Endothelial cell of umbilical vein (primary cell): ENCODE data around the gene DPP6. TPM values are rescaled to one million over a fixed set of nuclear protein-coding genes. Genes with fewer than 3 reads are reported as not detected.
"Not testable (repeated sequence)": the region's sequence is repeated elsewhere in the genome, so short reads cannot be mapped to it uniquely, and the experiment has no call there.

Experiments used
- BruUV-seq: library from RNA; stranded (reverse); fragments of 400-500 nt; replicated peaks from 2 replicates; lab custom pipeline; 2021; lab: Mats Ljungman, UMichigan
- CTCF ChIA-PET: fragments of 300-600, 350-600 bp; sonication (Branson Sonifier 250); formaldehyde crosslinking; loops from one replicate; lab custom pipeline; 2021; ENCODE audit warnings: antibody characterized with exemption, inconsistent platforms; lab: Charles Lee
- POLR2A ChIA-PET: fragments of 300-600, 350-600 bp; sonication (Branson Sonifier 250); formaldehyde crosslinking; loops from one replicate; lab custom pipeline; 2021; ENCODE audit warnings: antibody characterized with exemption, inconsistent platforms; lab: Charles Lee
- DNase-seq: peaks from one replicate; pipeline ENCODE4 v3.0.0-alpha.2; 2011; ENCODE audit warnings: low read depth, low spot score
- FAIRE-seq: peaks from 2 replicates; lab custom pipeline; 2011; peaks lifted over from hg19 to GRCh38; lab: Jason Lieb, UNC
- H2AFZ ChIP-seq: 2 replicates; pipeline ENCODE4 v1.6.0; 2012; ENCODE audit warnings: low read depth, low read length, control low read depth, inconsistent platforms
- H3K27ac ChIP-seq: 2 replicates; pipeline ENCODE4 v1.5.1; 2011; ENCODE audit warnings: low read depth, mild to moderate bottlenecking, control low read depth, low read length, moderate library complexity; ENCODE audit not compliant: insufficient read depth
- H3K27me3 ChIP-seq, 2 experiments: 2 replicates each; pipeline versions ENCODE4 v1.6.0 to v1.6.1; 2011; ENCODE audit warnings: low read length in 2 of 2, mixed read lengths in 1 of 2; ENCODE audit not compliant: control insufficient read depth in 2 of 2, insufficient read depth in 2 of 2
- H3K36me3 ChIP-seq, 2 experiments: 2 replicates in 1 of 2; 3 replicates in 1 of 2; pipeline ENCODE4 v1.5.1; 2011; ENCODE audit warnings: low read length in 2 of 2, mild to moderate bottlenecking in 1 of 2, moderate library complexity in 1 of 2; ENCODE audit not compliant: control insufficient read depth in 2 of 2, insufficient read depth in 2 of 2; ENCODE audit errors: extremely low read depth in 1 of 2
- H3K4me1 ChIP-seq: 3 replicates; pipeline ENCODE4 v1.5.1; 2011; ENCODE audit warnings: mild to moderate bottlenecking, low read length; ENCODE audit not compliant: control insufficient read depth, insufficient read depth; ENCODE audit errors: extremely low read depth
- H3K4me2 ChIP-seq: 2 replicates; pipeline ENCODE4 v1.6.1; 2011; ENCODE audit warnings: low read length, control low read depth, mixed read lengths; ENCODE audit not compliant: insufficient read depth
- H3K4me3 ChIP-seq, 3 experiments: fragments of 200-600 bp in 1 of 3; sonication (generic), shearing (Covaris generic) in 1 of 3; replicated peaks in 1 of 3; 2 replicates each; pipeline ENCODE4 v1.5.1; 2011 to 2016; ENCODE audit warnings: control low read depth in 3 of 3, low read length in 3 of 3, mild to moderate bottlenecking in 2 of 3, inconsistent platforms in 1 of 3, low read depth in 1 of 3, moderate library complexity in 1 of 3; ENCODE audit not compliant: insufficient read depth in 1 of 3
- H3K79me2 ChIP-seq: 2 replicates; pipeline ENCODE4 v1.6.0; 2012; ENCODE audit warnings: low read length, inconsistent platforms; ENCODE audit not compliant: control insufficient read depth, insufficient read depth
- H3K9ac ChIP-seq: replicated peaks from 2 replicates; pipeline ENCODE3; 2011; ENCODE audit warnings: low read length, control low read depth; ENCODE audit not compliant: insufficient read depth; ENCODE audit errors: extremely low read depth
- H3K9me1 ChIP-seq: replicated peaks from 3 replicates; pipeline ENCODE4 v1.6.0; 2011; ENCODE audit warnings: mild to moderate bottlenecking, low read length; ENCODE audit not compliant: control insufficient read depth, insufficient read depth; ENCODE audit errors: extremely low read depth
- H3K9me3 ChIP-seq: replicated peaks from 2 replicates; pipeline ENCODE4 v1.5.1; 2012; ENCODE audit warnings: low read length, inconsistent platforms; ENCODE audit not compliant: control insufficient read depth, insufficient read depth
- H4K20me1 ChIP-seq: replicated peaks from 2 replicates; pipeline ENCODE3; 2011; ENCODE audit warnings: mild to moderate bottlenecking, low read length; ENCODE audit not compliant: control insufficient read depth, insufficient read depth; ENCODE audit errors: extremely low read depth
- dilution Hi-C: fragments of 300-500 bp; cut with MboI; formaldehyde crosslinking; loops from one replicate; pipeline ENCODE4 v1.15.0; 2019; ENCODE audit warnings: low sequenced_read_pairs; ENCODE audit not compliant: extremely low pct_ligation_motif_present
- intact Hi-C: fragments of 100-400 bp; cut with micrococcal nuclease; formaldehyde crosslinking; loops from one replicate; pipeline ENCODE4 v1.10.0; 2022
- polyA plus RNA-seq, 4 experiments: library from polyadenylated mRNA; depleted of rRNA in 3 of 4; stranded (reverse) in 3 of 4; unstranded in 1 of 4; fragments of >200 nt; gene quantifications; 2 replicates each; pipeline versions ENCODE4 v1.2.1 to v1.2.3, GENCODE V29; 2011 to 2012; ENCODE audit warnings: missing spikeins in 1 of 4
- total RNA-seq: library from RNA; stranded (reverse); gene quantifications from 2 replicates; pipeline ENCODE4 v1.2.3, GENCODE V29; 2021

The DPP6 gene
- total and polyA plus RNA-seq, 2 donors (not counting 3 experiments of a cell fraction or from before 2014, with no cell fraction given), result not detected

DNA sequence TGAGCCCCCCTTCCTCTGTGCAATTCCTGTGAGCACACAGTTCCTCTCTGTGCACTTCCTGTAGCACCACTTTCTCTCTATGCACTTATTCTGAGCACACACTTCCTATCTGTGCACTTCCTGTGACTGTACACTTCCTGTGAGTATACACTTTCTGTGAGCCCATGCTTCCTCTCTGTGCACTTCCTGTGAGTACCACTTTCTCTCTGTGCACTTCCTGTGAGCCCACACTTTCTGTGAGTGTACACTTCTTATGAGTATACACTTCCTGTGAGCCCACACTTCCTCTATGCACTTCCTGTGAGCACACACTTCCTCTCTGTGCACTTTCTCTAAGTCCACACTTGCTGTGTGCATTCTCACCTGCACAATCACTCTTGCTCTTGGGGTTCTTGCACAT is 83.4 kb downstream of the DPP6 start:
- H3K27me3 ChIP-seq, intact Hi-C loops, H3K4me3 ChIP-seq, H3K4me1 ChIP-seq, FAIRE-seq, CTCF ChIA-PET, H3K79me2 ChIP-seq, H3K9ac ChIP-seq, BruUV-seq, H2AFZ ChIP-seq, H3K27ac ChIP-seq, H4K20me1 ChIP-seq, H3K36me3 ChIP-seq, dilution Hi-C loops, POLR2A ChIA-PET, H3K9me3 ChIP-seq, DNase-seq, H3K9me1 ChIP-seq, H3K4me2 ChIP-seq: not testable (repeated sequence)

DNA sequence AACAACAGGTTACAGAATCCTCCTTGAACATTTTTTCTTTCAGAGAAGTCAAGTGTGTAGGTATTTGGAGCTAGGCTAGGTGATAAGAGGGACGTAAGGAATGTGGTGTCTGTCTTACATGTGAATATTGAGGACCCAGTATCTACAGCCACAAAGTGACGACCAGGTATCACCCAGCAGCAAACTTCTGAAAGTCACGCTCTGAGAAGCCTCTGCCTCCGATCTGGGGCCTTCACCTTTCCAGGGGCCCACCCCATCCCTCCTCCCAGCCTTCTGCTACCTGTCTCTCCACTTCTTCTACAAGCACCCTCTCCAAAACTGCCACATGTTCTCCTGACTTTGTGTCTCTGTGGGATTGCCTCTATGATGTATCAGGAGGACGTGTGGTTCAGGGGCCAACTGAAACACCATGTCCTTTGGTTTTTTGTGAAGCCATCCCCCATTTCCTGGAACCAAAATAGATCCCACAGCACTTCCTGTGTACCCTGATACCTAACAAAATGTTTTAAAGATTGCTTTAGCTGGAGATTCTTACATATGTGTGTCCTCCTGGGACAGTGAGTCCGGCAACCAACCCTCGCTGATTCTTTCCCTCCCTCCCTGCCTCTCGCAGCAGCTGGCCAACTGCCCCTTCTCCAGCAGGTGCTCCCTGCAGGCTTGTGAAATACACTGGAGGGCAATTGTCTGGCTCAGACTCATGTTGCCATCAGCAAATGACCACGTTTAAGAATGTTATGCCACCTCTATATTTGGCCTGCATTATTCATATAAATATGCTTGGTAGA is 93.9 kb downstream of the DPP6 start:
- H3K9me3 ChIP-seq, H3K36me3 ChIP-seq, POLR2A ChIA-PET, H3K27me3 ChIP-seq, H3K4me1 ChIP-seq, H3K9me1 ChIP-seq, DNase-seq, H3K79me2 ChIP-seq, BruUV-seq, H3K4me2 ChIP-seq, H3K4me3 ChIP-seq, dilution Hi-C loops, H4K20me1 ChIP-seq, intact Hi-C loops, H3K9ac ChIP-seq, CTCF ChIA-PET, H2AFZ ChIP-seq, FAIRE-seq, H3K27ac ChIP-seq: not testable (repeated sequence)

DNA sequence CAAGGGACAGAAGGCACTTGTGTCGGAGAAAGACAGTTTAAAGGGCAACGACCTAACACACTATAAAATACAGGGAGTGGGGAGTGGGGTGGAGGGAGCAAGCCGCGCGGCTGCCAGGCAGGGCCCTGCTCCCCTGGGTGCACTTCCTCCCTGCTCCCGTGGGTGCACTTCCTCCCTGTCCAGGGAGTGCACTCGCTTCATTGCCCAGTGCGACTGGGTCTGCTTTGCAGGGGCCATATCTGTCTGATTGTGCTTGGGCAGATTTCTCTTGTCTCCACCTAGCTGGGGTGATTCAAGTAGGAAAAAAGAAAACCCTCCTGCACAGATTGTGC is 94.5 kb downstream of the DPP6 start:
- H3K9me1 ChIP-seq, H3K36me3 ChIP-seq, H3K9ac ChIP-seq, FAIRE-seq, CTCF ChIA-PET, H3K79me2 ChIP-seq, H3K4me2 ChIP-seq, H3K4me3 ChIP-seq, H3K27me3 ChIP-seq, H3K27ac ChIP-seq, H3K9me3 ChIP-seq, BruUV-seq, POLR2A ChIA-PET, H3K4me1 ChIP-seq, DNase-seq, intact Hi-C loops, H2AFZ ChIP-seq, H4K20me1 ChIP-seq, dilution Hi-C loops: not testable (repeated sequence)

DNA sequence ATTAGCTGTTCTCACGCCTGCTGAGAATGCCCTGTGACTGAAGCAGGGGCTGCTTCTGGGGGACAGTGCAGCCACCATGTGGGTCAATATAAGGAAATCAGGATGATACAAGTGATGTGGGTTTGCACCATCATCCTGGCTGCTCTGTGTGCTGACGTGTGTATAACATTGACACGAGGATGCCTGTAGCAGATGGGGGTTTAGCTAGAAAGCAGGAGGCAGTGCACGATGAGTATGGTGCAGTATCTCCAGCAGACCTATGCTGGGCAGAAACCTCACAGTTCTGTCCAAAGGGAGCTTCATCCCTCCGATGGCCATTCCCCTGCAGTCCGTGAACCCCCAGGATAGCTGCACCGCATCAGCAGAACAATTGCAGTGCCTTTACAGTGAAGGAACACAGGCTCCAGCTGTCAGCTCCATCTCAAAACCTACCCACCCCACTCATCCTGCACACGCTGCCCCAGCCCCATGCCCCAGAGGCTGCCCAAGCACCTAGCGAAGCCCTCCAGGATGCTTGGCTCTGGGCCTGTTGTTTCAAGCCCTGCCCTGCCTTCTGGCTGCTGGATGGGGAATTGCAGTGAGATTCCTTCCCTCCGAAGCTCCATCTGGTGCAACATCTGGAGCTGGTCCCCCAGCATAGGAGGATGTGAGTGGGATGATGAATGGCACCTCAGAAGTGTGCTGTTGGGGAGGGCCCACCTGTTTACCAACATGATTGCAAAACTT is 96.8 kb downstream of the DPP6 start:
- DNase-seq, CTCF ChIA-PET, FAIRE-seq: not testable (repeated sequence)

More for the DNA sequence above, 96.8 kb downstream of the DPP6 start:
- H3K9me1 ChIP-seq, H3K4me2 ChIP-seq, H3K27ac ChIP-seq, H3K27me3 ChIP-seq, POLR2A ChIA-PET, intact Hi-C loops, H3K9ac ChIP-seq, BruUV-seq, H3K4me3 ChIP-seq, H4K20me1 ChIP-seq, H3K9me3 ChIP-seq, dilution Hi-C loops, H3K79me2 ChIP-seq, H3K4me1 ChIP-seq, H2AFZ ChIP-seq, H3K36me3 ChIP-seq: not testable (repeated sequence)
